HEK293 (cell line): ENCODE results near the gene CZIB.

Experiments used
- CTCF ChIA-PET: fragments of 350-600 bp; formaldehyde crosslinking; extraction: SDS; loops from one replicate; lab custom pipeline; 2021; ENCODE audit warnings: antibody characterized with exemption; lab: Yijun Ruan, JAX
- POLR2A ChIA-PET: fragments of 300-600 bp; formaldehyde crosslinking; extraction: SDS; loops from one replicate; lab custom pipeline; 2020; ENCODE audit warnings: antibody characterized with exemption, inconsistent platforms; lab: Yijun Ruan, JAX
- H3K27ac ChIP-seq: fragments of 200-500 bp; sonication (Bioruptor generic); 2 replicates; pipeline ENCODE4 v1.5.1; 2014; ENCODE audit warnings: low read depth, low read length, control low read depth, inconsistent platforms; ENCODE audit errors: extremely low read depth
- H3K36me3 ChIP-seq, 2 experiments: fragments of 200-500 bp in 1 of 2; sonication (Bioruptor generic) in 1 of 2; 1 replicate in 1 of 2; 2 replicates in 1 of 2; pipeline ENCODE4 v1.5.1; 2014 to 2017; ENCODE audit warnings: inconsistent platforms in 2 of 2, low read length in 2 of 2; ENCODE audit not compliant: control insufficient read depth in 2 of 2, insufficient read depth in 1 of 2
- H3K4me1 ChIP-seq: fragments of 200-500 bp; sonication (Bioruptor generic); 2 replicates; pipeline ENCODE4 v1.5.1; 2014; ENCODE audit warnings: mild to moderate bottlenecking, low read length, inconsistent platforms; ENCODE audit not compliant: control insufficient read depth, insufficient read depth
- H3K4me3 ChIP-seq: 2 replicates; pipeline ENCODE4 v1.5.1; 2011; ENCODE audit warnings: low read depth, mild to moderate bottlenecking, control low read depth, low read length, moderate library complexity
- H3K9me3 ChIP-seq: fragments of 200-500 bp; sonication (Bioruptor generic); 2 replicates; pipeline ENCODE4 v1.5.1; 2014; ENCODE audit warnings: low read depth, low read length, inconsistent platforms; ENCODE audit not compliant: control insufficient read depth, insufficient read depth
- BCL11A ChIP-seq: fragments of 450-650 bp; formaldehyde crosslinking; IDR thresholded peaks from 2 replicates; pipeline ENCODE4 v1.5.1; 2016; ENCODE audit warnings: low read depth, missing biosample characterization, missing genetic modification characterization
- CTCF ChIP-seq: fragments of 450-650 bp; formaldehyde crosslinking; IDR thresholded peaks from 2 replicates; pipeline ENCODE4 v1.5.1; 2016; ENCODE audit warnings: missing biosample characterization, missing genetic modification characterization
- MEIS1 ChIP-seq: sonication (generic); formaldehyde crosslinking; IDR thresholded peaks from 2 replicates; pipeline ENCODE4 v1.8.1; 2022; ENCODE audit warnings: missing genetic modification reagents, mild to moderate bottlenecking, borderline replicate concordance
- ZBTB48 ChIP-seq: fragments of 450-650 bp; formaldehyde crosslinking; IDR thresholded peaks from 2 replicates; pipeline ENCODE4 v1.5.1; 2016; ENCODE audit warnings: missing biosample characterization, missing genetic modification characterization
- ZBTB7A ChIP-seq: fragments of 450-650 bp; formaldehyde crosslinking; IDR thresholded peaks from 2 replicates; pipeline ENCODE4 v1.5.1; 2016; ENCODE audit warnings: low read depth, missing biosample characterization, missing genetic modification characterization
- ZBTB8A ChIP-seq: fragments of 450-650 bp; formaldehyde crosslinking; IDR thresholded peaks from 2 replicates; pipeline ENCODE4 v1.5.1; 2016; ENCODE audit warnings: missing biosample characterization, missing genetic modification characterization
- ZEB2 ChIP-seq: fragments of 450-650 bp; formaldehyde crosslinking; IDR thresholded peaks from 2 replicates; pipeline ENCODE4 v1.5.1; 2016; ENCODE audit warnings: missing biosample characterization, missing genetic modification characterization
- ZNF112 ChIP-seq: fragments of 450-650 bp; formaldehyde crosslinking; IDR thresholded peaks from 2 replicates; pipeline ENCODE4 v1.5.0; 2017; ENCODE audit warnings: missing biosample characterization, missing genetic modification characterization
- ZNF211 ChIP-seq: fragments of 450-650 bp; formaldehyde crosslinking; IDR thresholded peaks from 2 replicates; pipeline ENCODE4 v1.5.1; 2016; ENCODE audit warnings: low read depth, missing biosample characterization, missing genetic modification characterization
- ZNF23 ChIP-seq: fragments of 450-650 bp; formaldehyde crosslinking; IDR thresholded peaks from 2 replicates; pipeline ENCODE4 v1.5.1; 2016; ENCODE audit warnings: missing biosample characterization, missing genetic modification characterization, borderline replicate concordance
- ZNF239 ChIP-seq: fragments of 450-650 bp; formaldehyde crosslinking; IDR thresholded peaks from 2 replicates; pipeline ENCODE4 v1.5.1; 2016; ENCODE audit warnings: missing biosample characterization, missing genetic modification characterization
- ZNF324 ChIP-seq: fragments of 450-650 bp; formaldehyde crosslinking; IDR thresholded peaks from 2 replicates; pipeline ENCODE4 v1.5.1; 2016; ENCODE audit warnings: missing biosample characterization, missing genetic modification characterization
- ZNF366 ChIP-seq: fragments of 450-650 bp; formaldehyde crosslinking; conservative IDR thresholded peaks from 2 replicates; pipeline ENCODE4 v1.5.1; 2016; ENCODE audit warnings: missing biosample characterization, missing genetic modification characterization
- ZNF398 ChIP-seq: fragments of 450-650 bp; formaldehyde crosslinking; IDR thresholded peaks from 2 replicates; pipeline ENCODE4 v1.5.1; 2017; ENCODE audit warnings: missing biosample characterization, missing genetic modification characterization
- ZNF549 ChIP-seq: fragments of 450-650 bp; IDR thresholded peaks from 2 replicates; pipeline ENCODE4 v1.5.1; 2018; ENCODE audit warnings: missing biosample characterization, missing genetic modification characterization, mild to moderate bottlenecking, inconsistent platforms, moderate library complexity
- ZNF571 ChIP-seq: fragments of 450-650 bp; formaldehyde crosslinking; IDR thresholded peaks from 2 replicates; pipeline ENCODE4 v1.5.0; 2017; ENCODE audit warnings: missing biosample characterization, missing genetic modification characterization
- ZNF639 ChIP-seq: fragments of 450-650 bp; formaldehyde crosslinking; IDR thresholded peaks from 2 replicates; pipeline ENCODE4 v1.5.1; 2016; ENCODE audit warnings: missing biosample characterization, missing genetic modification characterization
- ZNF645 ChIP-seq: fragments of 450-650 bp; formaldehyde crosslinking; IDR thresholded peaks from 2 replicates; pipeline ENCODE4; 2016; ENCODE audit warnings: missing biosample characterization, missing genetic modification characterization
- ZNF664 ChIP-seq: fragments of 450-650 bp; formaldehyde crosslinking; IDR thresholded peaks from 2 replicates; pipeline ENCODE4 v1.5.1; 2016; ENCODE audit warnings: missing biosample characterization, missing genetic modification characterization
- ZNF701 ChIP-seq: fragments of 450-650 bp; formaldehyde crosslinking; IDR thresholded peaks from 2 replicates; pipeline ENCODE4 v1.5.1; 2016; ENCODE audit warnings: missing biosample characterization, missing genetic modification characterization
- ZNF791 ChIP-seq: fragments of 450-650 bp; formaldehyde crosslinking; IDR thresholded peaks from 2 replicates; pipeline ENCODE4 v1.5.1; 2016; ENCODE audit warnings: missing biosample characterization, missing genetic modification characterization
- ZNF837 ChIP-seq: fragments of 450-650 bp; formaldehyde crosslinking; IDR thresholded peaks from 2 replicates; pipeline ENCODE4 v1.5.1; 2016; ENCODE audit warnings: missing biosample characterization, missing genetic modification characterization

Gene CZIB

GRCh38 chr1:53255031-53255430 is 34.6 kb upstream of the CZIB start (continued):
- TF ChIP-seq MEIS1 (CRISPR knock-in tag) = no peak
- no peak for TF ChIP-seq ZNF112 (tag by site-specific recombination)
- no peak for TF ChIP-seq ZNF398 (tag by site-specific recombination)
- no peak for TF ChIP-seq ZNF639
- TF ChIP-seq ZNF211 = no peak
- no peak for TF ChIP-seq ZEB2 (tag by site-specific recombination)

GRCh38 chr1:53254011-53254640 is 33.7 kb upstream of the CZIB start:
- H3K27ac ChIP-seq = no peak overlapping the region
- no peak overlapping the region for H3K4me3 ChIP-seq
- POLR2A ChIA-PET = no interaction called here
- peaks cover 9 to 51% of the 10 kb centered on the region in 2 experiments; a peak in 2 of 3 replicates for H3K36me3 ChIP-seq
- CTCF ChIA-PET = interaction anchor here (0.6 to 2.1 kb wide), 2 partner anchors 24 to 72 kb away, joined by 3 to 8 read pairs; no protein-coding TSS in a partner anchor
- H3K4me1 ChIP-seq = no peaks in the 10 kb centered on the region
- TF ChIP-seq ZNF664 (peak; percentile 50; the same call in 1 of the 2 replicates), ZNF324 (tag by site-specific recombination) (no peak), ZNF645 (no peak)
- TF ChIP-seq, all 188 proteins: peak for 1
- H3K9me3 ChIP-seq = no peaks in the 10 kb centered on the region

GRCh38 chr1:53250325-53250724 is 29.9 kb upstream of the CZIB start:
- ChIA-PET POLR2A (no interaction called here), CTCF (interaction anchor here (1.3 kb wide), 1 partner anchor 143 kb away, joined by 3 read pairs; no protein-coding TSS in a partner anchor)
- TF ChIP-seq ZNF571 (tag by site-specific recombination) = peak; percentile 48; the same call in 1 of the 2 replicates
- peak; percentile 97 for TF ChIP-seq ZNF366 (tag by site-specific recombination)
- no peak for TF ChIP-seq ZNF239 (tag by site-specific recombination)
- Histone ChIP-seq H3K36me3 (peaks cover 7 to 48% of the 10 kb centered on the region in 2 experiments; a peak in 2 of 3 replicates), H3K27ac (no peak overlapping the region), H3K9me3 (no peaks in the 10 kb centered on the region), H3K4me1 (no peaks in the 10 kb centered on the region), H3K4me3 (no peak overlapping the region)

- Histone ChIP-seq H3K4me3 (no peak overlapping the region), H3K9me3 (no peaks in the 10 kb centered on the region), H3K36me3 (peaks cover 7 to 47% of the 10 kb centered on the region in 2 experiments; a peak in 2 of 3 replicates), H3K4me1 (no peaks in the 10 kb centered on the region), H3K27ac (no peak overlapping the region)
- ChIA-PET POLR2A (no interaction called here), CTCF (interaction anchor here (0.6 to 0.7 kb wide), 2 partner anchors 76 to 373 kb away, joined by 3 read pairs; no protein-coding TSS in a partner anchor)
- TF ChIP-seq ZBTB7A (tag by site-specific recombination) (no peak), CTCF (no peak), ZNF549 (no peak), ZBTB8A (tag by site-specific recombination) (no peak), ZNF791 (no peak), ZBTB48 (tag by site-specific recombination) (no peak), ZNF645 (no peak), ZNF701 (tag by site-specific recombination) (no peak), ZNF837 (tag by site-specific recombination) (no peak), BCL11A (tag by site-specific recombination) (no peak), ZNF23 (tag by site-specific recombination) (no peak)
Measured at GRCh38 chr1:53249706-53250105, 29.3 kb upstream of the CZIB start.
